GM12878 (cell line): Measurements from ENCODE around the gene COL9A3. TPM values are rescaled to one million over a fixed set of nuclear protein-coding genes. Genes with fewer than 3 reads are reported as not detected.
A peak's percentile ranks its signal among the peaks of the same experiment; 100 is the strongest.
"Not testable (repeated sequence)": the region's sequence is repeated elsewhere in the genome, so short reads cannot be mapped to it uniquely, and the experiment has no call there.

ENCODE experiments used
- ATAC-seq: fragments of 200-7000 bp; cut with Tn5 transposase; 3 replicates; pipeline ENCODE4 v1.9.1; 2020; ENCODE audit warnings: mild to moderate bottlenecking, moderate library complexity
- BruUV-seq: library from RNA; stranded (reverse); fragments of 400-500 nt; replicated peaks from 2 replicates; lab custom pipeline; 2021; lab: Mats Ljungman, UMichigan
- CTCF ChIA-PET: fragments of 300-600 bp; sonication (Branson Sonifier 250); formaldehyde crosslinking; extraction: SDS; loops from one replicate; lab custom pipeline; 2021; ENCODE audit warnings: inconsistent platforms; lab: Yijun Ruan, JAX
- POLR2A ChIA-PET: fragments of 350-600 bp; formaldehyde crosslinking; extraction: SDS; loops from one replicate; lab custom pipeline; 2021; ENCODE audit warnings: inconsistent platforms; lab: Charles Lee
- RAD21 ChIA-PET: fragments of 300-600 bp; sonication (Branson Sonifier 250); formaldehyde crosslinking; loops from one replicate; lab custom pipeline; 2023; ENCODE audit warnings: antibody characterized with exemption; ENCODE audit not compliant: unreplicated experiment; lab: Charles Lee
- SMC1A ChIA-PET: fragments of 300-600 bp; sonication (Branson Sonifier 250); formaldehyde crosslinking; loops from one replicate; lab custom pipeline; 2023; ENCODE audit not compliant: unreplicated experiment, uncharacterized antibody; lab: Charles Lee
- DNase-seq: peaks from one replicate; pipeline ENCODE4 v3.0.0-alpha.2; 2011; ENCODE audit warnings: low read depth, low spot score
- FAIRE-seq: peaks from 3 replicates; lab custom pipeline; 2011; peaks lifted over from hg19 to GRCh38; lab: Jason Lieb, UNC
- H2AFZ ChIP-seq: 2 replicates; pipeline ENCODE4 v1.6.0; 2011; ENCODE audit warnings: low read depth, low read length, control low read depth; ENCODE audit not compliant: control insufficient read depth
- H3K27ac ChIP-seq: 2 replicates; pipeline ENCODE4 v1.5.1; 2011; ENCODE audit warnings: control low read depth; ENCODE audit not compliant: control insufficient read depth, insufficient read depth
- H3K27me3 ChIP-seq, 2 experiments: replicated peaks in 1 of 2; 2 replicates each; pipeline versions ENCODE4 v1.6.0 to v1.6.1; 2011; ENCODE audit warnings: low read length in 1 of 2; ENCODE audit not compliant: control insufficient read depth in 2 of 2, insufficient read depth in 2 of 2
- H3K36me3 ChIP-seq, 2 experiments: 2 replicates each; pipeline ENCODE4 v1.5.1; 2011; ENCODE audit warnings: low read length in 1 of 2; ENCODE audit not compliant: control insufficient read depth in 2 of 2, insufficient read depth in 2 of 2
- H3K4me1 ChIP-seq: 2 replicates; pipeline ENCODE4 v1.6.1; 2011; ENCODE audit warnings: mild to moderate bottlenecking, low read length, moderate library complexity, mixed read lengths; ENCODE audit not compliant: control insufficient read depth, insufficient read depth
- H3K4me2 ChIP-seq: 2 replicates; pipeline ENCODE4 v1.6.0; 2011; ENCODE audit warnings: control low read depth; ENCODE audit not compliant: control insufficient read depth, insufficient read depth
- H3K4me3 ChIP-seq: fragments of 200-600 bp; sonication (generic); 2 replicates; pipeline ENCODE4 v1.5.1; 2016
- H3K79me2 ChIP-seq: 2 replicates; pipeline ENCODE4 v1.6.0; 2011; ENCODE audit warnings: low read length; ENCODE audit not compliant: control insufficient read depth, insufficient read depth
- H3K9ac ChIP-seq: 2 replicates; pipeline ENCODE4 v1.8.0; 2011; ENCODE audit warnings: low read length, control low read depth, mixed read lengths; ENCODE audit not compliant: control insufficient read depth, insufficient read depth
- H3K9me3 ChIP-seq: replicated peaks from 3 replicates; pipeline ENCODE4 v1.5.1; 2011; ENCODE audit warnings: mild to moderate bottlenecking, low read length; ENCODE audit not compliant: control insufficient read depth, insufficient read depth
- H4K20me1 ChIP-seq: 2 replicates; pipeline ENCODE4 v1.6.0; 2011; ENCODE audit not compliant: control insufficient read depth, insufficient read depth
- CREM ChIP-seq: IDR thresholded peaks from 2 replicates; pipeline ENCODE4 v1.6.1; 2014; ENCODE audit warnings: antibody characterized with exemption, low read depth
- FOXM1 ChIP-seq: IDR thresholded peaks from 2 replicates; pipeline ENCODE4 v1.6.1; 2012; ENCODE audit warnings: low read depth, mild to moderate bottlenecking, inconsistent platforms, low read length, moderate library complexity
- JUND ChIP-seq: IDR thresholded peaks from 2 replicates; pipeline ENCODE4 v1.6.1; 2012; ENCODE audit warnings: low read depth, mild to moderate bottlenecking, low read length, improper control_type of control experiment, moderate library complexity
- NBN ChIP-seq: fragments of 450-650 bp; IDR thresholded peaks from 2 replicates; pipeline ENCODE4 v1.6.1; 2016
- PAX5 ChIP-seq: IDR thresholded peaks from 2 replicates; pipeline ENCODE4 v1.6.1; 2011; ENCODE audit warnings: low read depth, low read length, borderline replicate concordance
- PAX8 ChIP-seq: fragments of 450-650 bp; IDR thresholded peaks from 2 replicates; pipeline ENCODE4 v1.6.1; 2017; ENCODE audit warnings: mild to moderate bottlenecking, moderate library complexity
- RELA ChIP-seq: fragments of 450-650 bp; IDR thresholded peaks from 2 replicates; pipeline ENCODE4 v1.8.0; 2014; ENCODE audit warnings: borderline replicate concordance; ENCODE audit not compliant: partially characterized antibody
- SPI1 ChIP-seq: IDR thresholded peaks from 2 replicates; pipeline ENCODE4 v1.6.1; 2011; ENCODE audit warnings: low read depth, mild to moderate bottlenecking, low read length, moderate library complexity, borderline replicate concordance; ENCODE audit not compliant: insufficient read depth
- TARDBP ChIP-seq: IDR thresholded peaks from 2 replicates; pipeline ENCODE4 v1.6.1; 2016; ENCODE audit warnings: borderline replicate concordance
- WGBS: methylation state at CpG from one replicate; pipeline ENCODE4 v1.1.6; 2016; ENCODE audit warnings: low lambda C conversion rate; ENCODE audit not compliant: insufficient replicate concordance, insufficient coverage; ENCODE audit errors: missing lambda C conversion rate; 5-methylcytosine and 5-hydroxymethylcytosine counted together
- in situ Hi-C: fragments of 300-500 bp; cut with MboI; formaldehyde crosslinking; loops from 9 replicates; pipeline ENCODE4 v1.14.3; 2018; ENCODE audit warnings: mixed read lengths
- intact Hi-C: fragments of 100-400 bp; cut with micrococcal nuclease; formaldehyde crosslinking; loops from one replicate; pipeline ENCODE4 v1.14.2; 2022; ENCODE audit not compliant: unreplicated experiment
- polyA plus RNA-seq, 11 experiments: library from polyadenylated mRNA; depleted of rRNA in 4 of 11; unstranded in 6 of 11; stranded (reverse) in 5 of 11; fragments of >200 nt; fragmentation: Nextera tagmentation in 4 of 11; fragmentation: Illumina TruSeq in 1 of 11; extraction: Ambion mirVana in 4 of 11; extraction: Trizol in 1 of 11; gene quantifications; 1 replicate in 1 of 11; 2 replicates in 10 of 11; pipeline versions ENCODE4 v1.2.1 to v1.2.3, GENCODE V29; 2011 to 2016; ENCODE audit warnings: inconsistent platforms in 2 of 11, missing spikeins in 2 of 11, low read depth in 1 of 11
- total RNA-seq, 4 experiments: library from RNA; depleted of rRNA in 3 of 4; stranded (reverse); fragments of >200 nt in 3 of 4; fragmentation: Illumina TruSeq in 1 of 4; extraction: Trizol in 1 of 4; gene quantifications; 2 replicates each; pipeline versions ENCODE4 v1.2.1 to v1.2.3, GENCODE V29; 2013 to 2021
- TF ChIP-seq, protein P1 (sequence below): fragments of 450-650 bp; IDR thresholded peaks from 2 replicates; pipeline ENCODE4 v1.6.1; 2016; ENCODE audit warnings: mild to moderate bottlenecking
- TF ChIP-seq, protein P2 (sequence below): fragments of 450-650 bp; IDR thresholded peaks from 2 replicates; pipeline ENCODE4 v1.6.1; 2016; ENCODE audit warnings: mild to moderate bottlenecking

The COL9A3 gene
- total and polyA plus RNA-seq, 10 of the 15 experiments (the other 5 are each of a cell fraction or from before 2014, with no cell fraction given): 0.09 to 1.7 (median 0.63) TPM; not detected in 1

DNA sequence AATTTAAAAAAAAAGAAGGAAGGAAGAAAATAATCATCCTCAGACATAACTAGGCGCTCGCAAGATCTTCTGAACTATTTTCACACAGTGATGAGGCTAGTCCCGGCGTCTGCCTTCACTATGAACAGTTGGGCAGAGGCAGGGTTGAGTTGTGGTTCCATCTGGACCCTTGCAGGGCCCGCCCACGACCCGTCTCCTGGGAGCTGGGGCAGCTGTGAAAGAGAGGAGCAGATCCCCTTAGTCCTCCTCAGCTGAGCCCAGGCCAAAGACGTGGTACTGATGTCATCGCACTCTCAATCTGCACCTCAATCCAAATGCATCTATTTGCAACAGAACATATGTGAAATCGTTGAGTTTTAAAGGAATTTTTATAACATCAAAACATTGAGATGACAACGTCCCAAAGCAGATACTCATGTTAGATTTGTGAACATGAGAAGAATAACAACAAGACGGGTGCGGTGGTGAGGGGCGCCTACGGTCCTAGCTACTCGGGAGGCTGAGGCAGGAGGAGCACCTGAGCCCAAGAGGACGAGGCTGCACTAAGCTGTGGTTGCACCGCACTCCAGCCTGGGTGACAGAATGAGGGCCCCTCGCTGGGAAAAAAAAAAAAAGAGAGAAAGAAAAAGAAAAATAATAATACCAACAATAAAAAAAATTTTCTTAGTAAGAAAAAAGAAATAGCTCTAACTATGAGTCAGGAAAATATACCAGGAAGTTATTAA is 29.5 kb downstream of the COL9A3 start (continued):
- TF ChIP-seq JUND (no peak), TARDBP (no peak), RELA (no peak), SPI1 (no peak), CREM (no peak), FOXM1 (no peak), NBN (no peak), PAX8 (no peak)
- TF ChIP-seq, protein P1, sequence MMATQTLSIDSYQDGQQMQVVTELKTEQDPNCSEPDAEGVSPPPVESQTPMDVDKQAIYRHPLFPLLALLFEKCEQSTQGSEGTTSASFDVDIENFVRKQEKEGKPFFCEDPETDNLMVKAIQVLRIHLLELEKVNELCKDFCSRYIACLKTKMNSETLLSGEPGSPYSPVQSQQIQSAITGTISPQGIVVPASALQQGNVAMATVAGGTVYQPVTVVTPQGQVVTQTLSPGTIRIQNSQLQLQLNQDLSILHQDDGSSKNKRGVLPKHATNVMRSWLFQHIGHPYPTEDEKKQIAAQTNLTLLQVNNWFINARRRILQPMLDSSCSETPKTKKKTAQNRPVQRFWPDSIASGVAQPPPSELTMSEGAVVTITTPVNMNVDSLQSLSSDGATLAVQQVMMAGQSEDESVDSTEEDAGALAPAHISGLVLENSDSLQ: no peak
- TF ChIP-seq, protein P2, sequence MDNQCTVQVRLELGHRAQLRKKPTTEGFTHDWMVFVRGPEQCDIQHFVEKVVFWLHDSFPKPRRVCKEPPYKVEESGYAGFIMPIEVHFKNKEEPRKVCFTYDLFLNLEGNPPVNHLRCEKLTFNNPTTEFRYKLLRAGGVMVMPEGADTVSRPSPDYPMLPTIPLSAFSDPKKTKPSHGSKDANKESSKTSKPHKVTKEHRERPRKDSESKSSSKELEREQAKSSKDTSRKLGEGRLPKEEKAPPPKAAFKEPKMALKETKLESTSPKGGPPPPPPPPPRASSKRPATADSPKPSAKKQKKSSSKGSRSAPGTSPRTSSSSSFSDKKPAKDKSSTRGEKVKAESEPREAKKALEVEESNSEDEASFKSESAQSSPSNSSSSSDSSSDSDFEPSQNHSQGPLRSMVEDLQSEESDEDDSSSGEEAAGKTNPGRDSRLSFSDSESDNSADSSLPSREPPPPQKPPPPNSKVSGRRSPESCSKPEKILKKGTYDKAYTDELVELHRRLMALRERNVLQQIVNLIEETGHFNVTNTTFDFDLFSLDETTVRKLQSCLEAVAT: no peak

DNA sequence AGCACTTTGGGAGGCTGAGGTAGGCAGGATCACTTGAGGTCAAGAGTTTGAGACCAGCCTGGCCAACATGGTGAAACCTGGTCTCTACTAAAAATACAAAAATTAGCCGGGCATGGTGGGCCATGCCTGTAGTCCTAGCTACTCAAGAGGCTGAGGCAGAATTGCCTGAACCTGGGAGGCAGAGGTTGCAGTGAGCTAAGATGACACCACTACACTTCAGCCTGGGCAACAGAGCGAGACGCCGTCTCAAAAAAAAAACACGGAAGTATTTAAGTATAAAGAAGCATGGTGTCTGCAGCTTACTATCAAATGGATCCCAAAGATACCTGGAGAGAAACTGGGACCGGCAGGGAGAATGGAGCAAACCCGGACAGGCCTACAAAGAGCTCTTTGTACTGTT is 32.1 kb downstream of the COL9A3 start:
- 93% methylated on average over 7 of the region's 7 CpGs for WGBS
- POLR2A ChIA-PET, FAIRE-seq, H3K27ac ChIP-seq, ATAC-seq, H2AFZ ChIP-seq, H3K9me3 ChIP-seq, DNase-seq, intact Hi-C loops, H3K36me3 ChIP-seq, RAD21 ChIA-PET, BruUV-seq, H3K9ac ChIP-seq, H3K4me2 ChIP-seq, H3K4me3 ChIP-seq, H4K20me1 ChIP-seq, H3K79me2 ChIP-seq, in situ Hi-C loops, H3K27me3 ChIP-seq, H3K4me1 ChIP-seq: not testable (repeated sequence)
- CTCF ChIA-PET: interaction anchor here (0.6 to 1.9 kb wide), 3 partner anchors 41 to 200 kb away, joined by 3 to 4 read pairs (median 3); no protein-coding TSS in a partner anchor
- 0 out of 2 replicates have a peak, but pooled peaks have one; percentile 34 for TF ChIP-seq PAX5
- SMC1A ChIA-PET: interaction anchor here (0.9 to 1.5 kb wide), 4 partner anchors 10 to 26 kb away, joined by 3 to 5 read pairs (median 4); partner anchors contain the start of gene TCFL5
